HepG2 (cell line): Measurements from ENCODE around the gene TFF1. TPM values are rescaled to one million over a fixed set of nuclear protein-coding genes. Genes with fewer than 3 reads are reported as not detected.
A peak's percentile ranks its signal among the peaks of the same experiment; 100 is the strongest.

ENCODE experiments used
- ARHGAP35 ChIP-seq: sonication (generic); formaldehyde crosslinking; IDR thresholded peaks from 2 replicates; pipeline ENCODE4 v1.9.0; 2022; ENCODE audit warnings: mild to moderate bottlenecking, inconsistent platforms, moderate library complexity, missing genetic modification reagents, borderline replicate concordance
- CHD4 ChIP-seq: fragments of 200-600 bp; sonication (generic); IDR thresholded peaks from 2 replicates; pipeline ENCODE4 v1.7.0; 2017; ENCODE audit warnings: mild to moderate bottlenecking, low read length, borderline replicate concordance
- MAZ ChIP-seq, 2 experiments: sonication (generic) in 1 of 2; formaldehyde crosslinking in 1 of 2; IDR thresholded peaks; 2 replicates each; pipeline versions ENCODE4 v1.5.0 to v1.6.1; 2012 to 2020; ENCODE audit warnings: low read depth in 2 of 2, mild to moderate bottlenecking in 2 of 2, borderline replicate concordance in 1 of 2, improper control_type of control experiment in 1 of 2, low read length in 1 of 2, missing genetic modification reagents in 1 of 2, moderate library complexity in 1 of 2
- MLLT10 ChIP-seq: sonication (generic); formaldehyde crosslinking; IDR thresholded peaks from 2 replicates; pipeline ENCODE4 v1.4.0; 2020; ENCODE audit warnings: missing genetic modification reagents
- NRL ChIP-seq: sonication (generic); formaldehyde crosslinking; IDR thresholded peaks from 2 replicates; pipeline ENCODE4 v1.5.0; 2020; ENCODE audit warnings: missing genetic modification reagents, mild to moderate bottlenecking, moderate library complexity, borderline replicate concordance
- RARA ChIP-seq: IDR thresholded peaks from 2 replicates; pipeline ENCODE4 v1.6.1; 2016; ENCODE audit warnings: missing genetic modification reagents, missing compliant biosample characterization
- SRY ChIP-seq: sonication (generic); formaldehyde crosslinking; IDR thresholded peaks from 2 replicates; pipeline ENCODE4 v1.8.0; 2022; ENCODE audit warnings: mild to moderate bottlenecking, missing genetic modification reagents
- TBL1XR1 ChIP-seq: fragments of 150-350 bp; IDR thresholded peaks from 2 replicates; pipeline ENCODE4 v1.6.1; 2014; ENCODE audit warnings: borderline replicate concordance, low read length; ENCODE audit not compliant: partially characterized antibody
- TEAD3 ChIP-seq: optimal IDR thresholded peaks from 2 replicates; pipeline ENCODE3; 2016; ENCODE audit warnings: borderline replicate concordance
- TRAFD1 ChIP-seq: sonication (generic); formaldehyde crosslinking; IDR thresholded peaks from 2 replicates; pipeline ENCODE4 v1.5.1; 2020; ENCODE audit warnings: missing genetic modification reagents, mild to moderate bottlenecking, borderline replicate concordance
- XRCC5 ChIP-seq: fragments of 200-400 bp; formaldehyde crosslinking; optimal IDR thresholded peaks from 2 replicates; pipeline ENCODE3; 2017; ENCODE audit warnings: mild to moderate bottlenecking, low read length
- ZFP91 ChIP-seq: sonication (generic); formaldehyde crosslinking; IDR thresholded peaks from 2 replicates; pipeline ENCODE4 v1.9.0; 2022; ENCODE audit warnings: missing genetic modification reagents, mild to moderate bottlenecking, borderline replicate concordance
- ZMYM4 ChIP-seq: sonication (generic); formaldehyde crosslinking; IDR thresholded peaks from 2 replicates; pipeline ENCODE4 v1.8.1; 2023; ENCODE audit warnings: mild to moderate bottlenecking, missing genetic modification reagents
- ZNF160 ChIP-seq: sonication (generic); formaldehyde crosslinking; IDR thresholded peaks from 2 replicates; pipeline ENCODE4 v1.8.0; 2022; ENCODE audit warnings: mild to moderate bottlenecking, inconsistent platforms, missing genetic modification reagents
- ZNF234 ChIP-seq: sonication (generic); formaldehyde crosslinking; conservative IDR thresholded peaks from 2 replicates; pipeline ENCODE4 v1.5.1; 2020; ENCODE audit warnings: mild to moderate bottlenecking, missing genetic modification reagents
- ZNF329 ChIP-seq: sonication (generic); formaldehyde crosslinking; IDR thresholded peaks from 2 replicates; pipeline ENCODE4 v1.9.0; 2021; ENCODE audit warnings: low read depth, mild to moderate bottlenecking, missing genetic modification reagents
- ZNF460 ChIP-seq: sonication (generic); formaldehyde crosslinking; IDR thresholded peaks from 2 replicates; pipeline ENCODE4 v1.5.1; 2020; ENCODE audit warnings: missing genetic modification reagents, mild to moderate bottlenecking, borderline replicate concordance
- ZNF501 ChIP-seq: sonication (generic); formaldehyde crosslinking; IDR thresholded peaks from 2 replicates; pipeline ENCODE4 v1.5.1; 2020; ENCODE audit warnings: mild to moderate bottlenecking, moderate library complexity, missing genetic modification reagents
- ZNF567 ChIP-seq: sonication (generic); formaldehyde crosslinking; IDR thresholded peaks from 2 replicates; pipeline ENCODE4 v1.8.1; 2023; ENCODE audit warnings: mild to moderate bottlenecking, missing genetic modification reagents, borderline replicate concordance
- ZNF570 ChIP-seq: sonication (generic); formaldehyde crosslinking; IDR thresholded peaks from 2 replicates; pipeline ENCODE4 v1.4.0; 2020; ENCODE audit warnings: mild to moderate bottlenecking, missing genetic modification reagents, borderline replicate concordance
- polyA plus RNA-seq, 8 experiments: library from polyadenylated mRNA; depleted of rRNA in 3 of 8; stranded (reverse) in 7 of 8; unstranded in 1 of 8; fragments of >200 nt; fragmentation: Illumina TruSeq in 4 of 8; extraction: Trizol in 4 of 8; gene quantifications; 2 replicates each; pipeline versions ENCODE4 v1.2.1 to v1.2.3, GENCODE V29; 2011 to 2016; ENCODE audit warnings: low read depth in 4 of 8, missing spikeins in 1 of 8, mixed read lengths in 1 of 8; ENCODE audit not compliant: insufficient read depth in 1 of 8
- total RNA-seq, 5 experiments: library from RNA; depleted of rRNA; stranded (reverse); fragments of >200 nt; fragmentation: Illumina TruSeq; extraction: Trizol; gene quantifications; 2 replicates each; pipeline ENCODE4 v1.2.3, GENCODE V29; 2016; ENCODE audit warnings: low read depth in 1 of 5
- TF ChIP-seq, protein P1 (sequence below): sonication (generic); formaldehyde crosslinking; IDR thresholded peaks from 2 replicates; pipeline ENCODE4 v1.5.0; 2020; ENCODE audit warnings: missing genetic modification reagents

TFF1 gene
- total and polyA plus RNA-seq, 2 of the 13 experiments (the other 11 are each of a cell fraction or from before 2014, with no cell fraction given), result 0.24 to 19.4 TPM

DNA sequence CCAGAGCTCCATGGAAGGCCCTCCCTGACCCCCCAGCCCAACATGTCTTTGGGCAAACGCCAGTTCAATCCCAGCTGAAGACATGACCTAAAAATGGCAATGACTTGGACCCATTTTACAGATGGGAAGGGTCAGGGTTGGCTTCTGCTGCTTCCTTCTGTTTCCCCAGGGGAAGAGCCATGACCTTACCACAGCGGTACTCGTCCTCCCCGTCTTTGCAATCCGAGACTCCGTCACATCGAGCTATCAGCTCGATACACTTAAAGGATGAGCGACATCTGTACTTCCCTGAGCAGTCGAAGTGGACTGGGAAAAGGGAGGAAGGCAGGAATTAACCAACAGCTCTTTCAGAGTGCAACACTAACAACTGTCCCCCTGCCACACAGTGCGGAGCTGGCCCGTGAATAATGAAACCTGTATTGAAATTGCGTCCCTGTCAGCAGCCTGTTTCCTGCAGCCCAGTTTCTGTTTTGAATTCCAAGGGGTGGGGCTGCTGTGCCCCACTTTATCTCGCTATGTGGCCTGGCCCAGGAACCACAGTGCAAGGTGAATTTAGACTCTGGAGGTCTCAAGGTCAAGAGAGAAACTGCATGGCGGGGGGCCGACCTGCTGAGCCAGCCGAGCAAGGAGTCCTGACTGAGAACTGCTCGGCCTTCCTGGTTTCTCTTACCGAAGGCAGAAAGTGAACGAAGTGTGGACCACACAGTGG, 22.6 kb upstream of the TFF1 start (continued):
- TF ChIP-seq TRAFD1 (CRISPR knock-in tag) (no peak), CHD4 (peak; percentile 54; the same call in 1 of the 2 replicates), ZFP91 (CRISPR knock-in tag) (peak; percentile 42; the same call in 1 of the 2 replicates), NRL (CRISPR knock-in tag) (0 out of 2 replicates have a peak, but pooled peaks have one; percentile 32), ZNF501 (CRISPR knock-in tag) (peak; percentile 40), ZNF460 (CRISPR knock-in tag) (peak; percentile 13; the same call in 1 of the 2 replicates), ZMYM4 (CRISPR knock-in tag) (0 out of 2 replicates have a peak, but pooled peaks have one; percentile 39), ZNF234 (CRISPR knock-in tag) (0 out of 2 replicates have a peak, but pooled peaks have one; percentile 39), SRY (CRISPR knock-in tag) (no peak), ZNF329 (CRISPR knock-in tag) (no peak), TBL1XR1 (no peak), ZNF160 (CRISPR knock-in tag) (no peak), ZNF570 (CRISPR knock-in tag) (peak; percentile 45; the same call in 1 of the 2 replicates), TEAD3 (CRISPR knock-in tag) (peak; percentile 94), ZNF567 (CRISPR knock-in tag) (0 out of 2 replicates have a peak, but pooled peaks have one; percentile 16), MLLT10 (CRISPR knock-in tag) (no peak), MAZ (IDR thresholded peaks at IDR 0.05; ENCODE audit: borderline replicate concordance, low read depth, low read length) (peak; percentile 76; the same call in 1 of the 2 replicates), MAZ (CRISPR knock-in tag; IDR thresholded peaks at IDR 0.05; ENCODE audit: low read depth) (peak; percentile 58; the same call in 1 of the 2 replicates), XRCC5 (peak; percentile 1), RARA (0 out of 2 replicates have a peak, but pooled peaks have one; percentile 3), ARHGAP35 (CRISPR knock-in tag) (no peak)
- TF ChIP-seq, protein P1, sequence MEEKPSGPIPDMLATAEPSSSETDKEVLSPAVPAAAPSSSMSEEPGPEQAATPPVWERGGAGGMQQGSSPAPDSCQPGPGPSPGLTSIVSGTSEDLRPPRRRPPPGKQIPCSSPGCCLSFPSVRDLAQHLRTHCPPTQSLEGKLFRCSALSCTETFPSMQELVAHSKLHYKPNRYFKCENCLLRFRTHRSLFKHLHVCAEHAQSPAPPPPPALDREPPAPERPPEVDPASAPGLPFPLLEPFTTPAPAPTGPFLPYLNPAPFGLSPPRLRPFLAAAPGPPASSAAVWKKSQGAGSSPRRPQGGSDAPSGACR (CRISPR knock-in tag), result peak; percentile 74; the same call in 1 of the 2 replicates
